Psoas muscle (tissue), 8 donors: ENCODE results near the gene POMT2. TPM values are rescaled to one million over a fixed set of nuclear protein-coding genes. Genes with fewer than 3 reads are reported as not detected.
"Not testable (repeated sequence)": the region's sequence is repeated elsewhere in the genome, so short reads cannot be mapped to it uniquely, and the experiment has no call there.

Experiments
- ATAC-seq, 4 donors: fragments of 200-7000 bp; cut with Tn5 transposase; one replicate each; pipeline ENCODE4 v1.9.1; 2020; ENCODE audit warnings: moderate library complexity in 3 of 4, mild to moderate bottlenecking in 2 of 4
- DNase-seq, 2 donors: peaks; one replicate each; pipeline ENCODE4 v3.0.0-alpha.2; 2020
- H3K27ac ChIP-seq: fragments of 200-600 bp; one replicate; pipeline ENCODE4 v1.8.0; 2022
- H3K27me3 ChIP-seq, 3 donors: fragments of 200-600 bp in 1 of 3; one replicate each; pipeline versions ENCODE4 v1.6.1 to v1.8.0; 2013 to 2022; ENCODE audit warnings: low read length in 2 of 3, mild to moderate bottlenecking in 2 of 3, moderate library complexity in 1 of 3; ENCODE audit not compliant: insufficient read depth in 3 of 3
- H3K36me3 ChIP-seq, 2 donors: fragments of 200-600 bp in 1 of 2; one replicate each; pipeline versions ENCODE4 v1.6.1 to v1.8.0; 2013 to 2022; ENCODE audit warnings: low read depth in 1 of 2, mild to moderate bottlenecking in 1 of 2, moderate library complexity in 1 of 2; ENCODE audit not compliant: insufficient read depth in 1 of 2
- H3K4me1 ChIP-seq: fragments of 200-600 bp; one replicate; pipeline ENCODE4 v1.8.0; 2022
- H3K4me3 ChIP-seq: fragments of 200-600 bp; one replicate; pipeline ENCODE4 v1.8.0; 2022; ENCODE audit warnings: mild to moderate bottlenecking
- H3K9me3 ChIP-seq: fragments of 200-600 bp; one replicate; pipeline ENCODE4 v1.8.0; 2022
- WGBS, 3 donors: extraction: QIAGEN DNeasy Blood & Tissue Kit; methylation state at CpG; one replicate each; pipeline versions ENCODE4 v1.1.6 to v1.1.7; 2013; 5-methylcytosine and 5-hydroxymethylcytosine counted together
- intact Hi-C, 2 donors: fragments of 100-400 bp; cut with DNase I; formaldehyde crosslinking; loops; one replicate each; pipeline versions ENCODE4 v1.11.0 to v1.14.2; 2022
- polyA plus RNA-seq, 3 donors: library from polyadenylated mRNA; stranded (reverse); fragments of 200-250 nt; gene quantifications; one replicate each; pipeline ENCODE4 v1.2.3, GENCODE V29; 2013
- total RNA-seq, 4 donors: library from RNA; stranded (reverse); fragmentation: NEBNext Ultra II Directional in 2 of 4; extraction: Animal tissue kit (Norgen Biotek cat#: 25700) in 2 of 4; gene quantifications; one replicate each; pipeline versions ENCODE4 v1.2.1 to v1.2.4, GENCODE V29; 2021 to 2023
- TF ChIP-seq, protein P1 (sequence below): fragments of 200-600 bp; IDR thresholded peaks from one replicate; pipeline ENCODE4 v1.8.0; 2022; ENCODE audit warnings: antibody characterized with exemption
- donor health status: healthy with polysubstance abuse.
- donor health status: DM: no; HTN: no; CAD: no; lungs with moderate emphysema.
- donor health status: Bipolar disorder and iron deficiency.
- donor health status: healthy.
- donor health status: DM: yes; HTN: yes; CAD: no.
- donor health status: DM: no; HTN: no; CAD: no.
- donor health status: DM: no; HTN: no; CAD: no.
- donor health status: DM: yes; HTN: yes; CAD: no.

POMT2 gene
- total and polyA plus RNA-seq, 7 donors: 17.4 to 57.5 (median 29.2) TPM

DNA sequence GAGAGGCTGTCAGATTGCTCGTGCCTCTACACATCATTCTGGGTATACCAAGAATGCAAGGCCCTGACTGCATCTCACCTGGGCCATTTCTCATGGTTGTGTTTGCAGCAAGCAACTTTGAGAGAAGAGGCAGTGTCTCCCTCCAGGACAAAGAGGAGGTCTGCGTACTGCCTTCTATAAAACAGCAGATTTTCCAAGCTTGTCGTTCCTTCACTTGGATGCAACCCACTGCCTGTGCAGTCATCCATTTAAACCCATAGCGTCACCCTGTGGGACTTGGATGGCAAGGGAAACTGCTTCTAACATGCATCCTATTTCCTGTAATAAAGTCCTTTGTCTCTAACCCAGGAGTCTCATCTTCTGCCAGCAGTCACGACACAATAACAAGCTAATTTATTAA lies 1.3 kb downstream of the POMT2 start:
- peak overlapping the region; percentile 97 for H3K4me3 ChIP-seq
- no peaks in the 10 kb centered on the region for H3K9me3 ChIP-seq
- peaks cover 0 to 2% of the 10 kb centered on the region in 2 donors for H3K36me3 ChIP-seq
- peaks cover 61% of the 10 kb centered on the region for H3K4me1 ChIP-seq
- H3K27ac ChIP-seq: peak overlapping the region; percentile 98
- ATAC-seq (no peak), DNase-seq (no peak)
- H3K27me3 ChIP-seq: no peaks in the 10 kb centered on the region
- intact Hi-C loops: loop anchor here (10.0 kb wide), 2 partner anchors 165 to 445 kb away; no protein-coding TSS in a partner anchor
- WGBS, 3 donors: 28 to 44% (median 30%) methylated on average over 5 of the region's 5 CpGs
- TF ChIP-seq, protein P1, sequence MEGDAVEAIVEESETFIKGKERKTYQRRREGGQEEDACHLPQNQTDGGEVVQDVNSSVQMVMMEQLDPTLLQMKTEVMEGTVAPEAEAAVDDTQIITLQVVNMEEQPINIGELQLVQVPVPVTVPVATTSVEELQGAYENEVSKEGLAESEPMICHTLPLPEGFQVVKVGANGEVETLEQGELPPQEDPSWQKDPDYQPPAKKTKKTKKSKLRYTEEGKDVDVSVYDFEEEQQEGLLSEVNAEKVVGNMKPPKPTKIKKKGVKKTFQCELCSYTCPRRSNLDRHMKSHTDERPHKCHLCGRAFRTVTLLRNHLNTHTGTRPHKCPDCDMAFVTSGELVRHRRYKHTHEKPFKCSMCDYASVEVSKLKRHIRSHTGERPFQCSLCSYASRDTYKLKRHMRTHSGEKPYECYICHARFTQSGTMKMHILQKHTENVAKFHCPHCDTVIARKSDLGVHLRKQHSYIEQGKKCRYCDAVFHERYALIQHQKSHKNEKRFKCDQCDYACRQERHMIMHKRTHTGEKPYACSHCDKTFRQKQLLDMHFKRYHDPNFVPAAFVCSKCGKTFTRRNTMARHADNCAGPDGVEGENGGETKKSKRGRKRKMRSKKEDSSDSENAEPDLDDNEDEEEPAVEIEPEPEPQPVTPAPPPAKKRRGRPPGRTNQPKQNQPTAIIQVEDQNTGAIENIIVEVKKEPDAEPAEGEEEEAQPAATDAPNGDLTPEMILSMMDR: no peak

DNA sequence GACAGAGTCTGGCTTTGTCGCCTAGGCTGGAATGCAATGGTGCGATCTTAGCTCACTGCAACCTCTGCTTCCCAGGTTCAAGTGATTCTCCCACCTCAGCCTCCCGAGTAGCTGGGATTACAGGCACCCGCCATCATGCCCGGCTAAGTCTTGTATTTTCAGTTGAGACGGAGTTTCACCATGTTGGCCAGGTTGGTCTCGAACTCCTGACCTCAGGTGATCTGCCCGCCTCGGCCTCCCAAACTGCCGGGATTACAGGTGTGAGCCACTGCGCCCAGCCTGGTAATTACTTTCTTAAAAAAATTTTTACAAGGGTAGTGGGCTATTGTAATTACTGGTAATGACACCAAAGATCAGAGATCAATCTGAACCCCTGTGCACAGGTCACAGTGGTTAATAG lies 1.9 kb downstream of the POMT2 start:
- not testable (repeated sequence) for H3K9me3 ChIP-seq, DNase-seq, H3K4me3 ChIP-seq, H3K27me3 ChIP-seq, ATAC-seq, H3K36me3 ChIP-seq
- Histone ChIP-seq H3K4me1 (peaks cover 68% of the 10 kb centered on the region), H3K27ac (peak overlapping the region; percentile 12)
- intact Hi-C loops: loop anchor here (10.0 kb wide), 2 partner anchors 164 to 444 kb away; no protein-coding TSS in a partner anchor
- WGBS, 3 donors: 88 to 92% (median 90%) methylated on average over 11 of the region's 11 CpGs

DNA sequence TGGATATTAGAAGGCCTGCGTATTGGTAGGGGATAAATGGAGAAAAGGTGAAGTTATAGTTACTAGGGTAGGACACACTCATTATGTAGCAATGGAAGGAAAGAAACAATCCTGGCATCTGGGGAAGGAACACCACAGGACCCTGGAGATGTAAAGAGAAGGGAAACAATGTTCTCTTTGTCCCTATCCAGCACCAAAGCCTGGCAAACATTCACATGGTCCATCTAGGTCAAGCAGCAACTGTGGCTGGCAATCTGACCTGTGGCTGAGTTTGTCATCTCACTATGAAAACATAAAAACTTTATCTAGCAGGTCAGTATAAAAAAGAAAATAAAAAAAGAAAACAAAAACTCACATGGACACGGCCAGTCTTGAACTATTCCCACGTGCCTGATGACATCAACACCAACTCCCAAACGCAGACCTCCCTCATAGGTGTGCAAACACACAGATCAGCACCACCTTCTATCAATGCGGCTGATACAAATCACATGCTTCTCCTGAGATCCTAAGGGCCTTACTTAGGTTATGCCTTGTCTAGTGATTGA lies 2.6 kb downstream of the POMT2 start:
- Histone ChIP-seq H3K9me3 (no peaks in the 10 kb centered on the region), H3K27me3 (no peaks in the 10 kb centered on the region), H3K4me3 (no peak overlapping the region), H3K36me3 (peaks cover 0 to 2% of the 10 kb centered on the region in 2 donors), H3K27ac (peak overlapping the region; percentile 85), H3K4me1 (peaks cover 74% of the 10 kb centered on the region)
- intact Hi-C loops: loop anchor here (10.0 kb wide), 2 partner anchors 163 to 443 kb away; no protein-coding TSS in a partner anchor
- DNase-seq (no peak), ATAC-seq (no peak)
- whole genome bisulfite sequencing, 3 donors: 59 to 65% (median 62%) methylated on average over 5 of the region's 5 CpGs
- TF ChIP-seq, protein P1: no peak

DNA sequence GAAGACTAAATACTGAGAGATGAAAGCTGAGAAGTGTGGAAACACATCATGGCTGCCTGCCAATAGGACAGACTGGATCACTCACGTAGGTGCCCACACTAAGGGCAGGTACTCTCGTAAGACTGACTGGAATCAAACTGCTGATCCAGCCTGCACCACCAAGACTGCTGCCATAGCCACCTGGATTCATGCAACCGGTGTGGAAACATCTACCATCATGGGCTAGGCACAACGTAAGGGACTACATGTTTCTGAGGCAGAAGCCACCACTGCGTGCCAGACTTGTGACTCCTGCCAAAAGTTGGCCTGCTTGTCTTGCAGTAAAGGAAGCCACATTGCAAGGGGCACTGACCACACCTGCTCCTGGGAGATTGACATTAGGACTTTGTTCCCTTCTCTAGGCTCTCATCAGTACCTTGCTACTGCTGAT lies 3.8 kb downstream of the POMT2 start:
- Histone ChIP-seq H3K27ac (peak overlapping the region; percentile 85), H3K4me3 (no peak overlapping the region), H3K36me3 (no peaks in the 10 kb centered on the region), H3K27me3 (no peaks in the 10 kb centered on the region), H3K4me1 (peaks cover 79% of the 10 kb centered on the region), H3K9me3 (no peaks in the 10 kb centered on the region)
- WGBS, 3 donors: 18 to 43% (median 23%) methylated on average over 5 of the region's 5 CpGs
- ATAC-seq (peak in 1 of 4 donors; percentile 7), DNase-seq (peak; percentile 34 to 65)
- TF ChIP-seq, protein P1: no peak
- intact Hi-C loops: loop anchor here (1.0 to 10.0 kb wide), 4 partner anchors 16 to 442 kb away; no protein-coding TSS in a partner anchor

DNA sequence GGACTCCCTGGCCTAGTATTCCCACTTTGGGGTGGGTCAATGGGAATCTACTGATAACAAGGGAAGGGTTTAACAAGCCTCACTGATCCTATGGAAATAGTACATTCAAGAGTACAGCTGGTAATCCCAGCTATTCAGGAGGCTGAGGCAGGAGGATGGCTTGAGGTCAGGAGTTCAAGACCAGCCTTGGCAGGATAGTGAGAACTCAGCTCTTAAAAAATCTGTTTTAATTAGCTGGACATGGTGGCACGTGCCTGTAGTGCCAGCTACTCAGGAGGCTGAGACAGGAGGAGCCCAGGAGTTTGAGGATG lies 4.5 kb downstream of the POMT2 start:
- Histone ChIP-seq H3K4me3 (peak overlapping the region; percentile 40), H3K4me1 (peaks cover 86% of the 10 kb centered on the region), H3K27me3 (no peaks in the 10 kb centered on the region), H3K36me3 (no peaks in the 10 kb centered on the region), H3K9me3 (no peaks in the 10 kb centered on the region), H3K27ac (peak overlapping the region; percentile 85)
- TF ChIP-seq, protein P1: no peak
- WGBS, 3 donors: 5 to 19% (median 15%) methylated on average over 1 of the region's 1 CpG
- intact Hi-C loops: loop anchor here (1.0 to 10.0 kb wide), 4 partner anchors 15 to 441 kb away; no protein-coding TSS in a partner anchor
- ATAC-seq (no peak), DNase-seq (no peak)
